ENCODE measurements around the gene FMN1.

FMN1 gene

DNA sequence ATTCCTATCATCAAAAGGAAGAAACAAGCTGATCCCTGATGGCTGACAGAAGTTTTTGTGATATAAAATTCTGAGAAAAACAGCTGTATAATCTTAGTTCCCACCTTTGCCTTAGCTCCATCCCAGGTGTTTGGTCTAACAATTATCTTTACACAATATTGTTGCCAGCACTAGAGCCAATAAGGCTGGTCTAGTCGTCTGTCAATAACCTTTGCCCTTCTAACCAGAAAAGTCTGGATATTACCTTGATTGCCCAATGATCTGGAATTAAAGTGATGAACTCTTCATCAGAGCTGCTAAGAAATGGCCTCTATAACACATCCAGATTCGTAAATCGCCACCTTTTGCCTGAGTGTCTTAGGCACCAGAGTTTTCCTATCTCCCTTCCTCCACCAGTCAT lies 98.4 kb downstream of the FMN1 start:
- no peak for DNase-seq (ENCODE audit: low spot score)
- in situ Hi-C loops (cut with MboI; ENCODE audit: low sequenced_read_pairs, unreplicated experiment) = no loop called here
- no peak for TF ChIP-seq CTCF (IDR thresholded peaks at IDR 0.05; ENCODE audit: borderline replicate concordance, control extremely low read depth, extremely low read depth, insufficient read depth, missing control alignments)

- in situ Hi-C loops (cut with MboI; ENCODE audit: low sequenced_read_pairs, unreplicated experiment) = no loop called here
- TF ChIP-seq CTCF (IDR thresholded peaks at IDR 0.05; ENCODE audit: borderline replicate concordance, control extremely low read depth, extremely low read depth, insufficient read depth, missing control alignments) = no peak
- no peak for DNase-seq (ENCODE audit: low spot score)
Measured at GRCh38 chr15:33095641-33096040, 98.9 kb downstream of the FMN1 start.

DNA sequence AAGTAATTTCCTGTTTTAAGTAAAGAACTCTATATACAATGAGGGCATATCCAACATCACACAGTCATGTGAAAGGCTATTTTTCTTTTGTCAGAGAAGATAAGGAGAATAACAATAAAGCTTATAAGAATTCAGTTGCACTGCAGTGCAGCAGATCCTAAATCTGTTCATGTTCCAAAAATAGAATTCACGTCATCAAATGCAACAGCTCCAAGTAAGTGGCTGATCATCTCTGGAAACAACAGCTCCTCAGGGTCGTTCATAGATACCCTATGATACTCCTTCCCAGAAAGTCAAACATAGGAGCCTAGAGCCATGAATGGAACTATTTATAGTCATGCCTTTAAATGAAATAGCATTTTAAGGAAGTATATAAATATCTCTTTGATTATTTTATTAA lies 100.2 kb downstream of the FMN1 start:
- in situ Hi-C loops (cut with MboI; ENCODE audit: low sequenced_read_pairs, unreplicated experiment) = no loop called here
- no peak for DNase-seq (ENCODE audit: low spot score)
- TF ChIP-seq CTCF (IDR thresholded peaks at IDR 0.05; ENCODE audit: borderline replicate concordance, control extremely low read depth, extremely low read depth, insufficient read depth, missing control alignments) = no peak

DNA sequence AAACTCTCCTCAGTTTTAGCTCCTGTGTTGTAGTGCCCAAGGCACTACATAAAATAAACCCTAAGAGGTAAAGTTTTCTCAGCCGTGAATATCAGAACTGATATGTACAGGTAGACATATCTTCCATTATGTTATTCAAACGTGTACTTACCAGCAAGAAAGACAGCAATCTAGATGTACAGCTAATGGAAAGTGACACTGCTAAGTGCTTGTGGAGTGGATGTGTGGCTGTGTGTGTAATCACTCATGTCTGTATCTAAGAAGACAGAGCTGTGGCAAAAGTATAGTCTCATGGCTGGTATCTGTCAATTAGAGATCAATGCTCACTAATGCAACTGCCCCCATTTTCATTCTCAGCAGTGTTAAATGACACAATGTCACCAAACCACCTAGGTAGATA lies 101.3 kb downstream of the FMN1 start:
- no peak for DNase-seq (ENCODE audit: low spot score)

DNA sequence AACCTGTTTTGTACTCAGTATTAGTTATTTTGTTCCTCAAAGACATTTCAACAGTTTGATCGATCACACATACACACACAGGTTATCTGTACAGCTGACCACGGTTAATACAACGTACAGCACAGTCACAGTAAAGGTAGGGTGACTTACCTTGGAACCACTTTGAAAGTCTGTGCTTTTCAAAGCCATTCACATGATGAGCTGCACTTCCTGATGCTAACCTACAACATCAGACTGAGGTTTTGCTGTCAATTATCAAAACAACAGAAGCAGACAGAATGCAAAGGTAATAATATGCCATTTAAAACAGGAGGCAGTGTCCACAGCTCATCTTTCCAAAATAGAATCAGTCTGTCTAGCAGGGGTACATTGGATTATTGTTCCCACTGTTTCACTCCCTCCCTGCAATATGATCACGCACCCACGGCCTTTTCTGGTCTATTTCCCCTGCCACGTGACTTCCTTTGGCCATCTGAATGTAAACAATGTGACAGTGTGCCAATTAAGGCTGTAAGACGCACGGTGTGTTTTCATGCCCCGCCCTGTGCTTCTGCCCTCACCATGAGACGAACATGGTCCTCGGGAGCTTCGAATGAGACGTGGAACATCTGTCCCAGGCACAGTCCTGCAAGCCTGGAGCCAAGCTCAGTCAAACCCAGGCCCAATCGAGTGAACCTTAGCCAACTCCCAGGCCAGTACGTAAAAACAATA lies 102.4 kb downstream of the FMN1 start:
- in situ Hi-C loops (cut with MboI; ENCODE audit: low sequenced_read_pairs, unreplicated experiment) = no loop called here
- no peak for DNase-seq (ENCODE audit: low spot score)
- no peak for TF ChIP-seq CTCF (IDR thresholded peaks at IDR 0.05; ENCODE audit: borderline replicate concordance, control extremely low read depth, extremely low read depth, insufficient read depth, missing control alignments)

More for the DNA sequence above, 101.3 kb downstream of the FMN1 start:
- in situ Hi-C loops (cut with MboI; ENCODE audit: low sequenced_read_pairs, unreplicated experiment) = no loop called here
- no peak for TF ChIP-seq CTCF (IDR thresholded peaks at IDR 0.05; ENCODE audit: borderline replicate concordance, control extremely low read depth, extremely low read depth, insufficient read depth, missing control alignments)

DNA sequence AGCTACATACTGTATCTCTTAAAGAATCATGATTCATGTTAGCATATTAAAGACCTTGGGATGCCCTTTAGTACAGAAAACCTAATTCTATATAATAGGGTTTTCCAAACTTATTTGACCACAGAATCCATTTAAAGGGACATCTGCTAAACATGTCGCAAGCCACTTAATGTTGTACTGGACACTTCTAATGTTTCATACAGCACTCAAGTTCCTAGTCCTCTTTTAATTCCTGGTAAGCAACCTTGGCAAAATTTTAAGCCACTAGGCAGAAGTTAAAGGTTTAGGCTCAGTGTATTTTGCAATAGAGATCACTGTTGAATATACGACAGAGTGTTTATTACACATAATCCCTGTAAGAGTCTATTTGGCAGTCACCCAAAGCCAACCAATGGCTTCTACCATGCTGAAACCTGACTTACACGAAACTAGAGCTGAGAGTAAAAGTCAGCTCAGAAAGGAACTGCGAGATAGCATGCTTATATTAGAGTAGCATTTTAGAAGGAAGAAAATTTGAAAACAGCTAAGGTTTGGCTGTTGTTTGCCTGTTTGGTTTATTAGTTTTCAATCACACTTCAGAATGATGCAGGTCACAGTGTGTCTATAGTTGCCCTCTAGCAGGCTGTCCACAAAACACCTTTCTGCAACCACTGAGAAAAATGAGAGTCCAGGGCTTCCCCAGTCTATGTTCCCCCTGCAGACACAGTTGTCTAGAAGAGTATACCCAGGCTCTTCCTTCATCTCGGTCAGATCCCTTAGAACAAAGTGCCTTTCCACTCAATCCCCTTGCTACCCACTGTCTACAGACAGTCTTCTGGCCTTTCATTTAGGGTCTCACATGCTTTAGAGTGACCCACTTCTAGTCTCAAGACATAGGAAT lies 104.4 kb downstream of the FMN1 start:
- TF ChIP-seq CTCF (IDR thresholded peaks at IDR 0.05; ENCODE audit: borderline replicate concordance, control extremely low read depth, extremely low read depth, insufficient read depth, missing control alignments) = no peak
- in situ Hi-C loops (cut with MboI; ENCODE audit: low sequenced_read_pairs, unreplicated experiment) = no loop called here
- no peak for DNase-seq (ENCODE audit: low spot score)
